Stomach smooth muscle (tissue), 2 donors: ENCODE measurements around the gene PHRF1.

Experiments used
- H3K27ac ChIP-seq: one replicate; pipeline ENCODE4 v1.7.0; 2013; ENCODE audit warnings: mild to moderate bottlenecking, low read length, inconsistent platforms
- H3K27me3 ChIP-seq, 2 donors: one replicate each; pipeline ENCODE4 v1.7.0; 2013; ENCODE audit warnings: low read length in 2 of 2; ENCODE audit not compliant: insufficient read depth in 2 of 2, control insufficient read depth in 1 of 2
- H3K36me3 ChIP-seq, 2 donors: one replicate each; pipeline ENCODE4 v1.7.0; 2013; ENCODE audit warnings: low read length in 2 of 2; ENCODE audit not compliant: control insufficient read depth in 2 of 2, insufficient read depth in 2 of 2
- H3K4me1 ChIP-seq: one replicate; pipeline ENCODE4 v1.7.0; 2013; ENCODE audit warnings: low read length; ENCODE audit not compliant: control insufficient read depth, insufficient read depth
- H3K4me3 ChIP-seq, 2 donors: one replicate each; pipeline ENCODE4 v1.7.0; 2013; ENCODE audit warnings: low read length in 2 of 2
- H3K9ac ChIP-seq, 2 donors: one replicate each; pipeline ENCODE4 v1.7.0; 2013; ENCODE audit warnings: low read length in 2 of 2, mild to moderate bottlenecking in 1 of 2
- H3K9me3 ChIP-seq, 2 donors: one replicate each; pipeline ENCODE4 v1.7.0; 2013; ENCODE audit warnings: low read length in 2 of 2; ENCODE audit not compliant: control insufficient read depth in 2 of 2
- donor health status: healthy.
- donor health status: Pancreatic carcinoma.

The PHRF1 gene

GRCh38 chr11:559712-560304 lies 16.5 kb upstream of the PHRF1 start:
- peaks cover 19% of the 10 kb centered on the region for H3K4me1 ChIP-seq
- peaks cover 13 to 36% of the 10 kb centered on the region in 2 donors for H3K27me3 ChIP-seq
- H3K36me3 ChIP-seq: no peaks in the 10 kb centered on the region
- H3K9me3 ChIP-seq: no peaks in the 10 kb centered on the region
- peak overlapping the region in 1 of 2 donors; percentile 74 for H3K4me3 ChIP-seq
- H3K9ac ChIP-seq: no peak overlapping the region
- no peak overlapping the region for H3K27ac ChIP-seq

- H3K4me1 ChIP-seq: peaks cover 16% of the 10 kb centered on the region
- peak within 1 kb of the TSS; percentile 21 to 22 for H3K9ac ChIP-seq
- peaks cover 12 to 32% of the 10 kb centered on the region in 2 donors for H3K27me3 ChIP-seq
- H3K27ac ChIP-seq: no peak within 1 kb of the TSS
- H3K4me3 ChIP-seq: peak within 1 kb of the TSS; percentile 49 to 74
- H3K36me3 ChIP-seq: no peaks in the 10 kb centered on the region
- H3K9me3 ChIP-seq: no peaks in the 10 kb centered on the region
Observed at GRCh38 chr11:560305-561147, 15.7 kb upstream of the PHRF1 start, which contains the start of the genes LMNTD2 and RASSF7. LMNTD2 (minus strand) TSS chr11:560738; CDS start chr11:560716, 22 bp downstream. RASSF7 (plus strand) TSS chr11:560970; CDS start chr11:561769, 799 bp downstream.

GRCh38 chr11:561148-562003 lies 14.9 kb upstream of the PHRF1 start:
- Histone ChIP-seq H3K9me3 (no peaks in the 10 kb centered on the region), H3K4me1 (peaks cover 13% of the 10 kb centered on the region), H3K36me3 (no peaks in the 10 kb centered on the region), H3K9ac (peak overlapping the region; percentile 21 to 22), H3K27ac (no peak overlapping the region), H3K4me3 (peak overlapping the region; percentile 49 to 74), H3K27me3 (peaks cover 8 to 23% of the 10 kb centered on the region in 2 donors)

- H3K27ac ChIP-seq: no peak overlapping the region
- H3K9me3 ChIP-seq: no peaks in the 10 kb centered on the region
- H3K4me1 ChIP-seq: peaks cover 14% of the 10 kb centered on the region
- no peak overlapping the region for H3K4me3 ChIP-seq
- no peak overlapping the region for H3K9ac ChIP-seq
- no peaks in the 10 kb centered on the region for H3K36me3 ChIP-seq
- peaks cover 4 to 16% of the 10 kb centered on the region in 2 donors for H3K27me3 ChIP-seq
Observed at GRCh38 chr11:562046-562645, 14.1 kb upstream of the PHRF1 start.

GRCh38 chr11:563066-563811 lies 13.0 kb upstream of the PHRF1 start:
- Histone ChIP-seq H3K27ac (no peak overlapping the region), H3K9me3 (no peaks in the 10 kb centered on the region), H3K36me3 (no peaks in the 10 kb centered on the region), H3K27me3 (peaks cover 0 to 5% of the 10 kb centered on the region in 2 donors), H3K9ac (no peak overlapping the region), H3K4me3 (no peak overlapping the region), H3K4me1 (peaks cover 25% of the 10 kb centered on the region)

GRCh38 chr11:563812-564578 lies 12.3 kb upstream of the PHRF1 start:
- no peak overlapping the region for H3K27ac ChIP-seq
- no peak overlapping the region for H3K4me3 ChIP-seq
- no peaks in the 10 kb centered on the region for H3K36me3 ChIP-seq
- H3K9me3 ChIP-seq: no peaks in the 10 kb centered on the region
- H3K4me1 ChIP-seq: peaks cover 27% of the 10 kb centered on the region
- no peak overlapping the region for H3K9ac ChIP-seq
- peaks cover 0 to 4% of the 10 kb centered on the region in 2 donors for H3K27me3 ChIP-seq

GRCh38 chr11:565921-566509 lies 10.3 kb upstream of the PHRF1 start:
- Histone ChIP-seq H3K9ac (no peak overlapping the region), H3K4me1 (peaks cover 25% of the 10 kb centered on the region), H3K27ac (no peak overlapping the region), H3K9me3 (no peaks in the 10 kb centered on the region), H3K36me3 (no peaks in the 10 kb centered on the region), H3K4me3 (no peak overlapping the region), H3K27me3 (no peaks in the 10 kb centered on the region)

- no peak overlapping the region for H3K27ac ChIP-seq
- H3K27me3 ChIP-seq: no peaks in the 10 kb centered on the region
- H3K4me3 ChIP-seq: peak overlapping the region in 1 of 2 donors; percentile 73
- H3K36me3 ChIP-seq: no peaks in the 10 kb centered on the region
- H3K4me1 ChIP-seq: peaks cover 20% of the 10 kb centered on the region
- H3K9ac ChIP-seq: no peak overlapping the region
- H3K9me3 ChIP-seq: no peaks in the 10 kb centered on the region
Observed at GRCh38 chr11:567011-567628, 9.2 kb upstream of the PHRF1 start.
